RWPE1 (cell line): Measurements from ENCODE around the gene FAM216B.
"Not testable (repeated sequence)": the region's sequence is repeated elsewhere in the genome, so short reads cannot be mapped to it uniquely, and the experiment has no call there.

ENCODE experiments used
- CTCF ChIA-PET: fragments of 350-600 bp; sonication (Branson Sonifier 250); formaldehyde crosslinking; extraction: SDS; loops from one replicate; lab custom pipeline; 2021; lab: Yijun Ruan, JAX
- POLR2A ChIA-PET: fragments of 400-600 bp; formaldehyde crosslinking; extraction: SDS; loops from one replicate; lab custom pipeline; 2020; ENCODE audit warnings: antibody characterized with exemption; ENCODE audit not compliant: low non-redundant PET; lab: Yijun Ruan, JAX
- DNase-seq: peaks from one replicate; pipeline ENCODE4 v3.0.0; 2012; ENCODE audit warnings: low spot score
- H3K27ac ChIP-seq: fragments of 450-650 bp; 2 replicates; pipeline ENCODE4 v1.5.1; 2017
- CTCF ChIP-seq: fragments of 450-650 bp; conservative IDR thresholded peaks from 2 replicates; pipeline ENCODE4 v1.5.1; 2017; ENCODE audit warnings: low read depth, mild to moderate bottlenecking

The FAM216B gene

GRCh38 chr13:42762917-42763316 is 18.5 kb upstream of the FAM216B start:
- POLR2A ChIA-PET = no interaction called here
- no peak overlapping the region for H3K27ac ChIP-seq
- TF ChIP-seq CTCF = no peak
- CTCF ChIA-PET = no interaction called here
- peak; percentile 55 for DNase-seq

- CTCF ChIA-PET = no interaction called here
- no peak overlapping the region for H3K27ac ChIP-seq
- DNase-seq = no peak
- POLR2A ChIA-PET = no interaction called here
- TF ChIP-seq CTCF = no peak
Observed at GRCh38 chr13:42766016-42766415, 15.4 kb upstream of the FAM216B start.

GRCh38 chr13:42769650-42770049 is 11.7 kb upstream of the FAM216B start:
- ChIA-PET CTCF (no interaction called here), POLR2A (no interaction called here)
- no peak overlapping the region for H3K27ac ChIP-seq
- no peak for TF ChIP-seq CTCF
- no peak for DNase-seq

- DNase-seq, H3K27ac ChIP-seq, CTCF ChIA-PET, POLR2A ChIA-PET: not testable (repeated sequence)
Observed at GRCh38 chr13:42776558-42776957, 4.8 kb upstream of the FAM216B start.

GRCh38 chr13:42777467-42777866 is 3.9 kb upstream of the FAM216B start:
- DNase-seq = no peak
- POLR2A ChIA-PET = no interaction called here
- no peak for TF ChIP-seq CTCF
- CTCF ChIA-PET = no interaction called here
- H3K27ac ChIP-seq = no peak overlapping the region

- POLR2A ChIA-PET = no interaction called here
- CTCF ChIA-PET = interaction anchor here (0.7 kb wide), 1 partner anchor 15 kb away, joined by 5 read pairs; no protein-coding TSS in a partner anchor
- no peak overlapping the region for H3K27ac ChIP-seq
- no peak for TF ChIP-seq CTCF
- DNase-seq = no peak
Observed at GRCh38 chr13:42780044-42780443, 1.3 kb upstream of the FAM216B start.

GRCh38 chr13:42786715-42787114 is 5.3 kb downstream of the FAM216B start:
- no peak overlapping the region for H3K27ac ChIP-seq
- POLR2A ChIA-PET = no interaction called here
- DNase-seq = no peak
- CTCF ChIA-PET = no interaction called here
- no peak for TF ChIP-seq CTCF
